Right atrium auricular region (tissue), 2 donors: ENCODE data around the gene PIK3R2. TPM values are rescaled to one million over a fixed set of nuclear protein-coding genes. Genes with fewer than 3 reads are reported as not detected.
A peak's percentile ranks its signal among the peaks of the same experiment; 100 is the strongest.

Experiments used
- DNase-seq: peaks from one replicate; pipeline ENCODE4 v3.0.0-alpha.2; 2019; ENCODE audit warnings: low spot score
- H3K27ac ChIP-seq, 2 donors: fragments of 200-600 bp; sonication (generic); 1 replicate in 1 of 2; 2 replicates in 1 of 2; pipeline ENCODE4 v1.5.1; 2016 to 2019
- H3K27me3 ChIP-seq, 2 donors: fragments of 200-600 bp; sonication (generic); one replicate each; pipeline versions ENCODE4 v1.5.1 to v1.6.0; 2017 to 2019
- H3K36me3 ChIP-seq: fragments of 200-600 bp; sonication (generic); one replicate; pipeline ENCODE4 v1.5.1; 2016
- H3K4me1 ChIP-seq, 2 donors: fragments of 200-600 bp; sonication (generic); one replicate each; pipeline versions ENCODE4 v1.5.1 to v1.6.0; 2017 to 2019
- H3K4me3 ChIP-seq, 2 donors: fragments of 200-600 bp; sonication (generic); 1 replicate in 1 of 2; 2 replicates in 1 of 2; pipeline ENCODE4 v1.5.1; 2017 to 2019; ENCODE audit warnings: mild to moderate bottlenecking in 1 of 2, moderate library complexity in 1 of 2
- H3K9me3 ChIP-seq, 2 donors: fragments of 200-600 bp; sonication (generic); one replicate each; pipeline ENCODE4 v1.5.1; 2019
- CTCF ChIP-seq, 2 donors: fragments of 200-600 bp; sonication (generic); IDR thresholded peaks; one replicate each; pipeline ENCODE4 v1.5.1; 2019; ENCODE audit warnings: antibody characterized with exemption in 2 of 2
- total RNA-seq, 2 donors: library from RNA; depleted of rRNA; stranded (reverse); fragments of >200 nt; gene quantifications; one replicate each; pipeline ENCODE4 v1.1.0, GENCODE V29; 2016

Gene PIK3R2
- total RNA-seq, 2 donors from 2014 or later: 18.7 to 19.0 TPM

- Histone ChIP-seq H3K4me3 (peak overlapping the region; percentile 45 to 71), H3K36me3 (peaks cover 5% of the 10 kb centered on the region), H3K27ac (peak overlapping the region; percentile 43 to 58), H3K4me1 (peaks cover 0 to 30% of the 10 kb centered on the region in 2 donors), H3K27me3 (no peaks in the 10 kb centered on the region), H3K9me3 (no peaks in the 10 kb centered on the region)
- TF ChIP-seq CTCF (IDR thresholded peaks at IDR 0.05): no peak
- no peak for DNase-seq
Observed at GRCh38 chr19:18173054-18173571, 20.1 kb downstream of the PIK3R2 start.

- DNase-seq: no peak
- H3K4me3 ChIP-seq: peak within 1 kb of the TSS; percentile 45 to 71
Observed at GRCh38 chr19:18173572-18174288, 20.8 kb downstream of the PIK3R2 start, which contains the start of gene IFI30. IFI30 (plus strand) TSS chr19:18173813; CDS start chr19:18173842, 29 bp downstream.

GRCh38 chr19:18174983-18175382 lies 22.0 kb downstream of the PIK3R2 start:
- H3K4me3 ChIP-seq: peak overlapping the region in 1 of 2 donors; percentile 71
- no peak for DNase-seq
- H3K4me1 ChIP-seq: peaks cover 0 to 30% of the 10 kb centered on the region in 2 donors
- TF ChIP-seq CTCF (IDR thresholded peaks at IDR 0.05): no peak
- no peaks in the 10 kb centered on the region for H3K27me3 ChIP-seq
- H3K9me3 ChIP-seq: no peaks in the 10 kb centered on the region
- no peak overlapping the region for H3K27ac ChIP-seq
- H3K36me3 ChIP-seq: no peaks in the 10 kb centered on the region

More at GRCh38 chr19:18173572-18174288, 20.8 kb downstream of the PIK3R2 start, which contains the start of gene IFI30:
- H3K36me3 ChIP-seq: peaks cover 2% of the 10 kb centered on the region
- no peak for TF ChIP-seq CTCF (IDR thresholded peaks at IDR 0.05)
- H3K27ac ChIP-seq: peak within 1 kb of the TSS; percentile 43 to 58
- peaks cover 0 to 30% of the 10 kb centered on the region in 2 donors for H3K4me1 ChIP-seq
- no peaks in the 10 kb centered on the region for H3K27me3 ChIP-seq
- H3K9me3 ChIP-seq: no peaks in the 10 kb centered on the region

- Histone ChIP-seq H3K4me3 (no peak overlapping the region), H3K27me3 (no peaks in the 10 kb centered on the region), H3K4me1 (peaks cover 0 to 20% of the 10 kb centered on the region in 2 donors), H3K36me3 (no peaks in the 10 kb centered on the region), H3K9me3 (no peaks in the 10 kb centered on the region), H3K27ac (no peak overlapping the region)
- DNase-seq: no peak
- no peak for TF ChIP-seq CTCF (IDR thresholded peaks at IDR 0.05)
Observed at GRCh38 chr19:18176367-18177310, 23.7 kb downstream of the PIK3R2 start.

GRCh38 chr19:18179957-18180356 lies 27.0 kb downstream of the PIK3R2 start:
- DNase-seq: no peak
- no peaks in the 10 kb centered on the region for H3K4me1 ChIP-seq
- no peaks in the 10 kb centered on the region for H3K9me3 ChIP-seq
- no peak overlapping the region for H3K4me3 ChIP-seq
- H3K36me3 ChIP-seq: no peaks in the 10 kb centered on the region
- H3K27me3 ChIP-seq: no peaks in the 10 kb centered on the region
- no peak overlapping the region for H3K27ac ChIP-seq
- no peak for TF ChIP-seq CTCF (IDR thresholded peaks at IDR 0.05)
